GM19372 (cell line): ENCODE measurements around the gene FFAR3.
"Not testable (repeated sequence)": the region's sequence is repeated elsewhere in the genome, so short reads cannot be mapped to it uniquely, and the experiment has no call there.

Source experiments
- ATAC-seq: cut with Tn5 transposase; IDR thresholded peaks from one replicate; pipeline ENCODE4 v1.9.1; 2021; ENCODE audit warnings: mild to moderate bottlenecking, low read depth, moderate library complexity; ENCODE audit not compliant: unreplicated experiment

FFAR3 gene

GRCh38 chr19:35373492-35373891, 15.2 kb downstream of the FFAR3 start:
- no peak for ATAC-seq

- not testable (repeated sequence) for ATAC-seq
Observed at GRCh38 chr19:35374031-35374430, 15.8 kb downstream of the FFAR3 start.

GRCh38 chr19:35375505-35376307, 17.4 kb downstream of the FFAR3 start:
- ATAC-seq: no peak

- no peak for ATAC-seq
Observed at GRCh38 chr19:35377656-35378055, 19.4 kb downstream of the FFAR3 start.

GRCh38 chr19:35378356-35378755, 20.1 kb downstream of the FFAR3 start:
- ATAC-seq: no peak

GRCh38 chr19:35379545-35379944, 21.3 kb downstream of the FFAR3 start:
- not testable (repeated sequence) for ATAC-seq

GRCh38 chr19:35379992-35380391, 21.7 kb downstream of the FFAR3 start:
- no peak for ATAC-seq

- no peak for ATAC-seq
Observed at GRCh38 chr19:35380450-35381124, 22.3 kb downstream of the FFAR3 start.

- no peak for ATAC-seq
Observed at GRCh38 chr19:35381318-35381717, 23.1 kb downstream of the FFAR3 start.

- no peak for ATAC-seq
Observed at GRCh38 chr19:35381926-35382325, 23.7 kb downstream of the FFAR3 start.

- ATAC-seq: no peak
Observed at GRCh38 chr19:35383536-35383935, 25.3 kb downstream of the FFAR3 start.

- no peak for ATAC-seq
Observed at GRCh38 chr19:35388277-35389054, 30.2 kb downstream of the FFAR3 start.

GRCh38 chr19:35389192-35389861, 31.1 kb downstream of the FFAR3 start:
- no peak for ATAC-seq

GRCh38 chr19:35392742-35393715, 34.8 kb downstream of the FFAR3 start:
- ATAC-seq: no peak

GRCh38 chr19:35395382-35396199, 37.3 kb downstream of the FFAR3 start:
- ATAC-seq: no peak

- no peak for ATAC-seq
Observed at GRCh38 chr19:35396240-35396885, 38.1 kb downstream of the FFAR3 start.

- ATAC-seq: no peak
Observed at GRCh38 chr19:35397064-35397463, 38.8 kb downstream of the FFAR3 start.

GRCh38 chr19:35398570-35398969, 40.3 kb downstream of the FFAR3 start:
- no peak for ATAC-seq
